Natural killer cell (primary cell): ENCODE measurements around the gene POGZ. TPM values are rescaled to one million over a fixed set of nuclear protein-coding genes. Genes with fewer than 3 reads are reported as not detected.

ENCODE experiments used
- ATAC-seq, 3 donors: fragments of 150-1000 bp in 2 of 3; fragments of 200-7000 bp in 1 of 3; cut with Tn5 transposase; 1 replicate in 1 of 3; 2 replicates in 2 of 3; pipeline ENCODE4 v1.10.0; 2021; ENCODE audit warnings: mild to moderate bottlenecking in 2 of 3, moderate library complexity in 2 of 3
- DNase-seq, 2 donors: peaks; one replicate each; pipeline versions ENCODE4 v3.0.0 to v3.0.0-alpha.2; 2013 to 2021; ENCODE audit warnings: mixed read lengths in 1 of 2
- H3K27ac ChIP-seq: one replicate; pipeline ENCODE4 v1.5.1; 2013; ENCODE audit warnings: mild to moderate bottlenecking, low read length
- H3K27me3 ChIP-seq: one replicate; pipeline ENCODE4 v1.6.1; 2013; ENCODE audit warnings: low read length; ENCODE audit not compliant: control insufficient read depth, insufficient read depth
- H3K36me3 ChIP-seq: one replicate; pipeline ENCODE4 v1.6.1; 2013; ENCODE audit warnings: low read length; ENCODE audit not compliant: control insufficient read depth, insufficient read depth
- H3K4me1 ChIP-seq: one replicate; pipeline ENCODE4 v1.6.1; 2013; ENCODE audit warnings: low read length; ENCODE audit not compliant: control insufficient read depth, insufficient read depth
- H3K4me3 ChIP-seq: one replicate; pipeline ENCODE4 v1.5.1; 2013; ENCODE audit warnings: low read length
- H3K9me3 ChIP-seq: one replicate; pipeline ENCODE4 v1.6.1; 2013; ENCODE audit warnings: low read length; ENCODE audit not compliant: control insufficient read depth, insufficient read depth
- H3K27ac Mint-ChIP-seq, 2 donors: one replicate each; pipeline ENCODE4 v1.8.0; 2022; ENCODE audit warnings: mild to moderate bottlenecking in 2 of 2, mixed read lengths in 2 of 2, moderate library complexity in 1 of 2
- H3K27me3 Mint-ChIP-seq, 2 donors: one replicate each; pipeline ENCODE4 v1.8.0; 2022; ENCODE audit warnings: low read depth in 2 of 2, mixed read lengths in 2 of 2
- H3K36me3 Mint-ChIP-seq: one replicate; pipeline ENCODE4 v1.8.0; 2022; ENCODE audit warnings: mixed read lengths
- H3K4me1 Mint-ChIP-seq, 2 donors: one replicate each; pipeline ENCODE4 v1.8.0; 2022; ENCODE audit warnings: mixed read lengths in 2 of 2
- H3K4me3 Mint-ChIP-seq: one replicate; pipeline ENCODE4 v1.8.0; 2022; ENCODE audit warnings: mild to moderate bottlenecking, moderate library complexity, mixed read lengths
- H3K9me3 Mint-ChIP-seq, 2 donors: one replicate each; pipeline ENCODE4 v1.8.0; 2022; ENCODE audit warnings: mixed read lengths in 2 of 2
- WGBS: methylation state at CpG from one replicate; pipeline ENCODE4 v1.1.7; 2013; ENCODE audit warnings: missing lambda C conversion rate; ENCODE audit not compliant: insufficient coverage; 5-methylcytosine and 5-hydroxymethylcytosine counted together
- intact Hi-C: fragments of 100-400 bp; cut with micrococcal nuclease; formaldehyde crosslinking; loops from one replicate; pipeline ENCODE4 v1.14.2; 2022
- total RNA-seq, 4 donors: library from RNA; stranded (reverse); fragments of 120-200 nt in 1 of 4; gene quantifications; one replicate each; pipeline versions ENCODE4 v1.2.3 to v1.2.4, GENCODE V29; 2013 to 2022
- TF ChIP-seq, protein P1 (sequence below): fragments of 200-600 bp; IDR thresholded peaks from one replicate; pipeline ENCODE4 v1.8.0; 2022; ENCODE audit warnings: antibody characterized with exemption

The POGZ gene
- total RNA-seq, 3 donors from 2014 or later (not counting 1 experiment from before 2014, with no cell fraction given), result 106 to 129 (median 121) TPM

DNA sequence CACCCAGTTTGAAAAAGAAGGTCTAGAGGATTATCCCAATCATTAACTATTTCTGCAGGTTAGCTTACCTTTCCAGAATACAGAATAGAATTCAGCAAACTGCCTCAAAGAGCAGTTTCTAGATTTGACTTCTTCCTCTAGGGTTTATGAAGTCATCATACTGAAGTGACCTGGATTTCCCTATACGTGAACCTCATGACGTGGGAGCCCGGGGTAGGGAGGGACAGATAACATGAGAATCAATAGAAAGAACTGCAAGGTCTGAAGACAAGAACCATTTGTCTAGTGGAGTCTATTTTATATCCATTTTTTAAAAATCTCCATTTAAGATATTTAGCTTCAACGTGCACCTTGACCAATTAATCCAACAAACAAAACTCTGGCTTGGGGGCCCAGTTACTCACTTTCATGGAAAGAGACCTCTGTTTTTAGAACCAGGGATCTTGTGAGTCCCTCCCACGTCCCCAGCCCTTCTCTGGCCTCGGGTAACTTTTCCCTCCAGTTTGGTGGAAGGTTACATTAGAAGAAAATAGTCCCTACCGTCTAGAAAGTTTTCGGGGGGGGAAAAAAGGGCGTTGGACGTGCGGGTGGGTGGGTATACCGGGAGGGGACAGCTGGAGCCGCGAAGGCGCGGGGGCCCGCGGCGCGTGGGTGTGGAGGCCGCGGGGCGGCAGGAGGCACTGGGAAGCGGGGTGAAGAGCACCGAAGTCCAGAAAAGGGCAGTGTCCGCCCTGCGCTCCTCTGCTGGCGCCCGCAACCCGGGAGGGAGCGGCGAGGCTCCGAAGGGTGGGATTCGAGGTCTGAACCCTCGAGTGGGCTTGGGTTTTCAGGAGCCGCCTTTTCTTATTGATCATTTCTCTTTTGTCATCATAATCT lies 13.8 kb upstream of the POGZ start:
- Histone ChIP-seq H3K4me3 (peak overlapping the region; percentile 37), H3K9me3 (no peaks in the 10 kb centered on the region), H3K27me3 (no peaks in the 10 kb centered on the region), H3K36me3 (no peaks in the 10 kb centered on the region), H3K27ac (no peak overlapping the region), H3K4me1 (peaks cover 4% of the 10 kb centered on the region)
- intact Hi-C loops, result no loop called here
- H3K36me3 Mint-ChIP-seq, result no peaks in the 10 kb centered on the region
- TF ChIP-seq, protein P1, sequence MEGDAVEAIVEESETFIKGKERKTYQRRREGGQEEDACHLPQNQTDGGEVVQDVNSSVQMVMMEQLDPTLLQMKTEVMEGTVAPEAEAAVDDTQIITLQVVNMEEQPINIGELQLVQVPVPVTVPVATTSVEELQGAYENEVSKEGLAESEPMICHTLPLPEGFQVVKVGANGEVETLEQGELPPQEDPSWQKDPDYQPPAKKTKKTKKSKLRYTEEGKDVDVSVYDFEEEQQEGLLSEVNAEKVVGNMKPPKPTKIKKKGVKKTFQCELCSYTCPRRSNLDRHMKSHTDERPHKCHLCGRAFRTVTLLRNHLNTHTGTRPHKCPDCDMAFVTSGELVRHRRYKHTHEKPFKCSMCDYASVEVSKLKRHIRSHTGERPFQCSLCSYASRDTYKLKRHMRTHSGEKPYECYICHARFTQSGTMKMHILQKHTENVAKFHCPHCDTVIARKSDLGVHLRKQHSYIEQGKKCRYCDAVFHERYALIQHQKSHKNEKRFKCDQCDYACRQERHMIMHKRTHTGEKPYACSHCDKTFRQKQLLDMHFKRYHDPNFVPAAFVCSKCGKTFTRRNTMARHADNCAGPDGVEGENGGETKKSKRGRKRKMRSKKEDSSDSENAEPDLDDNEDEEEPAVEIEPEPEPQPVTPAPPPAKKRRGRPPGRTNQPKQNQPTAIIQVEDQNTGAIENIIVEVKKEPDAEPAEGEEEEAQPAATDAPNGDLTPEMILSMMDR, result no peak
- no peaks in the 10 kb centered on the region for H3K9me3 Mint-ChIP-seq
- peaks cover 7 to 8% of the 10 kb centered on the region in 2 donors for H3K27me3 Mint-ChIP-seq
- WGBS, result 10% methylated on average over 36 of the region's 36 CpGs
- H3K4me1 Mint-ChIP-seq, result peaks cover 5 to 12% of the 10 kb centered on the region in 2 donors
- peak overlapping the region; percentile 80 for H3K4me3 Mint-ChIP-seq
- peak; percentile 19 to 55 for DNase-seq
- ATAC-seq, result peak in 2 of 3 donors; percentile 57 to 66
- peak overlapping the region; percentile 24 to 77 for H3K27ac Mint-ChIP-seq

DNA sequence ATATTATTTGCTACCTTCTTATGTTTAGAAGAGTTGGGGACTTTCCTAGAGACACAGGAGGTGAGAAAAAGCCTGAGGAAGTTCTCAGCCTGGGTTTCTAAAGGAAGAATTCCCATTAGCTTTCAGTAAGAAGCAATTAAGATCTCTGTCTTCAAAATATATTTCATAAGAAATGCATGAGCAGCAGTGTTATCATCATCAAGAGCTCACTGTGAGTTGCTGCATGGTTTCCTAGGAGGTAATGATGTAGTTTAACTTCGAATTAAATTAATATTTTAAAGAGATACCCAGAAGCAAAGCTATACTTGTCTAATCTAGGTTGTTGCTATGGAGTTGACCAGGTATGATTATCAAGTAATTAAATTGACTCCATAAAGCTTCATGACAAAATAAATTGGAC lies 5.7 kb upstream of the POGZ start:
- intact Hi-C loops, result no loop called here
- no peak overlapping the region for H3K27ac Mint-ChIP-seq
- no CpG with 5 or more reads among the region's 1 CpG for WGBS
- Histone ChIP-seq H3K4me3 (no peak overlapping the region), H3K27ac (no peak overlapping the region), H3K4me1 (no peaks in the 10 kb centered on the region), H3K9me3 (no peaks in the 10 kb centered on the region), H3K36me3 (no peaks in the 10 kb centered on the region), H3K27me3 (peaks cover 3% of the 10 kb centered on the region)
- TF ChIP-seq, protein P1, result no peak
- H3K9me3 Mint-ChIP-seq, result no peaks in the 10 kb centered on the region
- H3K27me3 Mint-ChIP-seq, result peaks cover 23 to 34% of the 10 kb centered on the region in 2 donors
- no peak overlapping the region for H3K4me3 Mint-ChIP-seq
- DNase-seq (no peak), ATAC-seq (no peak)
- H3K36me3 Mint-ChIP-seq, result no peaks in the 10 kb centered on the region
- no peaks in the 10 kb centered on the region for H3K4me1 Mint-ChIP-seq

DNA sequence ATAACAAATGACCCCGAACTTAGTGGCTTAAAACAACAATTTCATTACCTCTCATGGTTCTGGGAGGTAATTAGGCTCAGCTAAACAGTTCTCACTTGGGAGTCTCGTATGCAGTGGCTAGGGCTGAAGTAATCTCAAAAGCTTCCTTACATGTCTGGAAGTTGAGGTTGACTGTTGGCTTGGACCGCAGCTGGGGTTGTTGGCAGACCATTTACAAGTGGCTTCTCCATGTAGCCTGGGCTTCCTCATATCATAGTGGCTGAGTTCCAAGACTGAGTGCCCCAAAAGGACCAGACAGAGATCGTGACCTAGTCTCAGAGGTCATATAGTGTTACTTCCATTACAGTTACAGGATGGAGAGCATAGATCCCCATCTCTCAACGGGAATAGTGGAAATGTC lies 2.4 kb upstream of the POGZ start:
- Histone ChIP-seq H3K4me1 (peaks cover 11% of the 10 kb centered on the region), H3K4me3 (no peak overlapping the region), H3K27ac (no peak overlapping the region), H3K36me3 (no peaks in the 10 kb centered on the region), H3K9me3 (no peaks in the 10 kb centered on the region), H3K27me3 (peaks cover 3% of the 10 kb centered on the region)
- WGBS, result 94% methylated on average over 4 of the region's 5 CpGs
- peaks cover 21 to 34% of the 10 kb centered on the region in 2 donors for H3K27me3 Mint-ChIP-seq
- peaks cover 13 to 14% of the 10 kb centered on the region in 2 donors for H3K4me1 Mint-ChIP-seq
- DNase-seq (no peak), ATAC-seq (no peak)
- intact Hi-C loops, result no loop called here
- no peak overlapping the region for H3K27ac Mint-ChIP-seq
- no peaks in the 10 kb centered on the region for H3K9me3 Mint-ChIP-seq
- H3K36me3 Mint-ChIP-seq, result no peaks in the 10 kb centered on the region
- TF ChIP-seq, protein P1, result no peak
- no peak overlapping the region for H3K4me3 Mint-ChIP-seq
